Transverse colon (tissue), 4 donors: Measurements from ENCODE around the gene FAM114A2.

Experiments
- EP300 ChIP-seq: sonication (generic); formaldehyde crosslinking; IDR thresholded peaks from one replicate; pipeline ENCODE4 v1.6.1; 2017; ENCODE audit warnings: antibody characterized with exemption, low read depth
- POLR2A ChIP-seq: fragments of 450-650 bp; IDR thresholded peaks from one replicate; pipeline ENCODE4 v1.6.1; 2016; ENCODE audit warnings: antibody characterized with exemption, mild to moderate bottlenecking, moderate library complexity
- POLR2AphosphoS5 ChIP-seq, 3 donors: sonication (generic); formaldehyde crosslinking; IDR thresholded peaks; one replicate each; pipeline ENCODE4 v1.6.1; 2016; ENCODE audit warnings: antibody characterized with exemption in 3 of 3
- TF ChIP-seq, protein P1 (sequence below), 5 experiments: fragments of 200-600 bp in 3 of 5; fragments of 450-650 bp in 2 of 5; sonication (generic) in 3 of 5; IDR thresholded peaks; 1 replicate in 2 of 5; 2 replicates in 3 of 5; pipeline ENCODE4 v1.5.1; 2016 to 2017; ENCODE audit warnings: antibody characterized with exemption in 5 of 5, inconsistent platforms in 3 of 5, mild to moderate bottlenecking in 2 of 5, moderate library complexity in 1 of 5

- TF ChIP-seq, protein P1, sequence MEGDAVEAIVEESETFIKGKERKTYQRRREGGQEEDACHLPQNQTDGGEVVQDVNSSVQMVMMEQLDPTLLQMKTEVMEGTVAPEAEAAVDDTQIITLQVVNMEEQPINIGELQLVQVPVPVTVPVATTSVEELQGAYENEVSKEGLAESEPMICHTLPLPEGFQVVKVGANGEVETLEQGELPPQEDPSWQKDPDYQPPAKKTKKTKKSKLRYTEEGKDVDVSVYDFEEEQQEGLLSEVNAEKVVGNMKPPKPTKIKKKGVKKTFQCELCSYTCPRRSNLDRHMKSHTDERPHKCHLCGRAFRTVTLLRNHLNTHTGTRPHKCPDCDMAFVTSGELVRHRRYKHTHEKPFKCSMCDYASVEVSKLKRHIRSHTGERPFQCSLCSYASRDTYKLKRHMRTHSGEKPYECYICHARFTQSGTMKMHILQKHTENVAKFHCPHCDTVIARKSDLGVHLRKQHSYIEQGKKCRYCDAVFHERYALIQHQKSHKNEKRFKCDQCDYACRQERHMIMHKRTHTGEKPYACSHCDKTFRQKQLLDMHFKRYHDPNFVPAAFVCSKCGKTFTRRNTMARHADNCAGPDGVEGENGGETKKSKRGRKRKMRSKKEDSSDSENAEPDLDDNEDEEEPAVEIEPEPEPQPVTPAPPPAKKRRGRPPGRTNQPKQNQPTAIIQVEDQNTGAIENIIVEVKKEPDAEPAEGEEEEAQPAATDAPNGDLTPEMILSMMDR (IDR thresholded peaks at IDR 0.05): no peak
- TF ChIP-seq POLR2A: no peak
- TF ChIP-seq POLR2AphosphoS5 (IDR thresholded peaks at IDR 0.05): no peak
- TF ChIP-seq EP300: no peak
Observed at GRCh38 chr5:154044581-154044980, 5.9 kb upstream of the FAM114A2 start.
